GM12865 (cell line): ENCODE data around the gene NHLRC2.
A peak's percentile ranks its signal among the peaks of the same experiment; 100 is the strongest.

Source experiments
- DNase-seq: peaks from one replicate; pipeline ENCODE4 v3.0.0; 2010; ENCODE audit warnings: low read depth
- H3K4me3 ChIP-seq: 2 replicates; pipeline ENCODE4 v1.5.1; 2011; ENCODE audit warnings: mild to moderate bottlenecking, low read depth, low read length, control low read depth
- CTCF ChIP-seq: IDR thresholded peaks from 2 replicates; pipeline ENCODE4 v1.5.1; 2011; ENCODE audit warnings: low read length, control low read depth, low read depth, inconsistent platforms; ENCODE audit not compliant: insufficient read depth; ENCODE audit errors: missing control alignments

NHLRC2 gene

GRCh38 chr10:113961182-113962031 is 106.9 kb downstream of the NHLRC2 start:
- peak; percentile 95 for DNase-seq
- TF ChIP-seq CTCF, result no peak
- H3K4me3 ChIP-seq, result peak overlapping the region; percentile 54

- no peak overlapping the region for H3K4me3 ChIP-seq
- no peak for DNase-seq
- no peak for TF ChIP-seq CTCF
Measured at GRCh38 chr10:113965077-113965476, 110.6 kb downstream of the NHLRC2 start.

- peak; percentile 51 for DNase-seq
- no peak overlapping the region for H3K4me3 ChIP-seq
- TF ChIP-seq CTCF, result no peak
Measured at GRCh38 chr10:113965683-113966082, 111.2 kb downstream of the NHLRC2 start.
